WI38 (cell line): ENCODE results near the gene SERINC5.

Experiments used
- H3K4me3 ChIP-seq: 2 replicates; pipeline ENCODE4 v1.5.1; 2011; ENCODE audit warnings: low read depth, mild to moderate bottlenecking, control low read depth, low read length
- CTCF ChIP-seq: IDR thresholded peaks from 2 replicates; pipeline ENCODE4 v1.5.1; 2012; ENCODE audit warnings: low read depth, mild to moderate bottlenecking, control low read depth, low read length

The SERINC5 gene

DNA sequence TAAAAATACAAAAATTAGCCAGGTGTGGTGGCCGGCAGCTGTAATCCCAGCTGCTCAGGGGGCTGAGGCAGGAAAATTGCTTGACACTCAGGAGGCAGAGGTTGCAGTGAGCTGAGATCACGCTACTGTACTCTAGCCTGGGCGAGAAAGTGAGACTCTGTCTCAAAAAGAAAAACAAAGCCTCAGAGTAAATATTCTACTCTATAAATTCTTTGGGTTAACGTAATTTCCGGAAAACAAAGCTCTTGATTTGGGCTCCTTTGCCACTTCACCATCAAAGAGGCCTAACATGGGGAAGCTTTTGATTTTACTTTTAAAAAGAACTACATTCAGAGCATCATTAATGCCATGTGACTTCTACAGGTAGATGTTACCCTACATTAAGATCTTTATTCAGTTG, 103.1 kb downstream of the SERINC5 start:
- no peak overlapping the region for H3K4me3 ChIP-seq
- no peak for TF ChIP-seq CTCF

- no peak overlapping the region for H3K4me3 ChIP-seq
- no peak for TF ChIP-seq CTCF
Measured at GRCh38 chr5:80151890-80152289, 104.0 kb downstream of the SERINC5 start.

DNA sequence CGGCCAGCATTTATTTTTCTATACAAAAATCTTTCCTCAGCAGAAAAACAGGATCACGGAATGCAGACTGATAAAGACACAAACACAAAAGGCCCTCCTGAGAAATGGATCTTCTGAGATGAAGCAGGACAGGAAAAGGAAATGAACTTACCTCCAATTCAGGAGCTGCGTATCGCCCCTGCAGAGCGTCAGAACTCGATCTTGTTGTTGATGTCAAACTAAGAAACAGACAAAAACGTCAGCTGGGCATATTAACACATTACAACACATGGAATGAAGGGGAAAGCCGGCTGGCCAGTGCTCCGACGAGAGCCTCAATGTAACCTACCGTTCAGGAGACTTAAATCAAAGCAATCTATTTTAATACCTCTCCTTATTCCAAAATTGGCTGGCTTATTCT, 105.1 kb downstream of the SERINC5 start:
- no peak overlapping the region for H3K4me3 ChIP-seq
- TF ChIP-seq CTCF, result no peak

DNA sequence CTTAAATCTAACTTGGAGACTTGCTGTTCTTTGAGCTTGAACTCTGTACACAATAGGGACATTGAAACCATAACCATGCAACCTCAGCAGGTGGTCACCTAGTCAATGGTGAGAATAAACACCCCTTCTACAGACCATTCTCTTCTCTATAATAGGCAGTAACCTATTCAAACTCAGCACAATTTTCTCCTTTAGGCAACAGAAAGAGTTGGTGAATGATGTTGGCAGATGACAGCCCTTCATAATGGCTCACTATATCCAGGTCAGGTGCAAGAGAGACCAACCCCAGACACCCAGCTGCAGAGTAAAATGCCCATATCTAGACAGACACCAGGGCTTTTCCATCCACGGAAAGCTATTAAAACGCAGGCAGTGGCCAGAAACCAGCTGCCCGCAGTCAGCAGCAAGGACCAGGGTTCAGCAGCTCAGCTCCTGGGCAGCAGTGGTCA, 106.7 kb downstream of the SERINC5 start:
- TF ChIP-seq CTCF, result no peak

GRCh38 chr5:80147119-80147815, 108.6 kb downstream of the SERINC5 start:
- no peak for TF ChIP-seq CTCF
- H3K4me3 ChIP-seq, result no peak overlapping the region

More for the DNA sequence above, 106.7 kb downstream of the SERINC5 start:
- no peak overlapping the region for H3K4me3 ChIP-seq

- no peak overlapping the region for H3K4me3 ChIP-seq
- no peak for TF ChIP-seq CTCF
Measured at GRCh38 chr5:80146046-80146445, 109.8 kb downstream of the SERINC5 start.

DNA sequence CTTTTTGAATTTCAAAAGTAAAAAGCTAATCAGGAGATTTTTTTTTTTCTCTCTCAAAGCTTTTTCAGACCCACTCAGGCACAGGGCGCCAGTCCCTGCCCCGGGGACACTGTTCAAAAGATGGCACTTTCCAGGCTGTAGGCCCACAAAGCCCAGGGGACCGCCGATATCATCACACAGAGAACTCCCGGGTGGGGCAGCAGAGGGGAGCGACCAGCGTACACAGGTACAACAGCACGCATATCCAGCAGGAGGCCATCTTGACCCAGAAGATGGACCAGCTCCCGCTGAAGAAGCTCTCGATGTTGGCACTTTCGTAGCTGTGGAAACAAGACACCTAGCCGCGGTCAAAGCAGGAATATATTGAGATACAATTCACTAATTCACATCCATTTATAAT, 112.4 kb downstream of the SERINC5 start:
- H3K4me3 ChIP-seq, result no peak overlapping the region
- TF ChIP-seq CTCF, result no peak
